Uterus (tissue), 4 donors: ENCODE results near the gene ACTL8. TPM values are rescaled to one million over a fixed set of nuclear protein-coding genes. Genes with fewer than 3 reads are reported as not detected.

Experiments
- DNase-seq, 2 donors: peaks; one replicate each; pipeline ENCODE4 v3.0.0-alpha.2; 2019 to 2020
- H3K27ac ChIP-seq, 2 donors: fragments of 200-600 bp; sonication (generic); 1 replicate in 1 of 2; 2 replicates in 1 of 2; pipeline ENCODE4 v1.5.1; 2016 to 2018
- H3K27me3 ChIP-seq, 2 donors: fragments of 200-600 bp; sonication (generic); one replicate each; pipeline ENCODE4 v1.5.1; 2018 to 2019; ENCODE audit warnings: control low read depth in 1 of 2
- H3K36me3 ChIP-seq, 2 donors: fragments of 200-600 bp; sonication (generic); one replicate each; pipeline ENCODE4 v1.5.1; 2019; ENCODE audit warnings: control low read depth in 1 of 2
- H3K4me1 ChIP-seq, 2 donors: fragments of 200-600 bp; sonication (generic); one replicate each; pipeline ENCODE4 v1.5.1; 2018 to 2019; ENCODE audit warnings: control low read depth in 1 of 2
- H3K4me3 ChIP-seq, 2 donors: fragments of 200-600 bp; sonication (generic); 1 replicate in 1 of 2; 2 replicates in 1 of 2; pipeline ENCODE4 v1.5.1; 2018 to 2019; ENCODE audit warnings: mild to moderate bottlenecking in 1 of 2
- H3K9me3 ChIP-seq, 2 donors: fragments of 200-600 bp; sonication (generic); one replicate each; pipeline ENCODE4 v1.5.1; 2019; ENCODE audit warnings: control low read depth in 1 of 2
- POLR2A ChIP-seq, 2 donors: fragments of 450-650 bp; IDR thresholded peaks; one replicate each; pipeline ENCODE4 v1.6.1; 2016; ENCODE audit warnings: antibody characterized with exemption in 2 of 2, mild to moderate bottlenecking in 1 of 2, moderate library complexity in 1 of 2
- intact Hi-C: fragments of 100-400 bp; cut with DNase I; formaldehyde crosslinking; loops from one replicate; pipeline ENCODE4 v1.15.1; 2023; ENCODE audit warnings: low total_unique reads
- total RNA-seq, 4 donors: library from RNA; depleted of rRNA in 3 of 4; stranded (reverse); fragments of >200 nt in 3 of 4; gene quantifications; one replicate each; pipeline versions ENCODE4 v1.1.0 to v1.2.4, GENCODE V29; 2014 to 2023
- TF ChIP-seq, protein P1 (sequence below), 4 experiments: fragments of 200-600 bp in 2 of 4; fragments of 450-650 bp in 2 of 4; sonication (generic) in 2 of 4; IDR thresholded peaks; one replicate each; pipeline ENCODE4 v1.5.1; 2016 to 2019; ENCODE audit warnings: antibody characterized with exemption in 4 of 4, mild to moderate bottlenecking in 2 of 4, moderate library complexity in 1 of 4
- donor health status: DM: yes; HTN: yes; CAD: no.

ACTL8 gene
- total RNA-seq, 4 donors from 2014 or later, result not detected

GRCh38 chr1:17833661-17834501, 78.7 kb downstream of the ACTL8 start:
- TF ChIP-seq POLR2A (IDR thresholded peaks at IDR 0.05), result no peak
- TF ChIP-seq, protein P1, sequence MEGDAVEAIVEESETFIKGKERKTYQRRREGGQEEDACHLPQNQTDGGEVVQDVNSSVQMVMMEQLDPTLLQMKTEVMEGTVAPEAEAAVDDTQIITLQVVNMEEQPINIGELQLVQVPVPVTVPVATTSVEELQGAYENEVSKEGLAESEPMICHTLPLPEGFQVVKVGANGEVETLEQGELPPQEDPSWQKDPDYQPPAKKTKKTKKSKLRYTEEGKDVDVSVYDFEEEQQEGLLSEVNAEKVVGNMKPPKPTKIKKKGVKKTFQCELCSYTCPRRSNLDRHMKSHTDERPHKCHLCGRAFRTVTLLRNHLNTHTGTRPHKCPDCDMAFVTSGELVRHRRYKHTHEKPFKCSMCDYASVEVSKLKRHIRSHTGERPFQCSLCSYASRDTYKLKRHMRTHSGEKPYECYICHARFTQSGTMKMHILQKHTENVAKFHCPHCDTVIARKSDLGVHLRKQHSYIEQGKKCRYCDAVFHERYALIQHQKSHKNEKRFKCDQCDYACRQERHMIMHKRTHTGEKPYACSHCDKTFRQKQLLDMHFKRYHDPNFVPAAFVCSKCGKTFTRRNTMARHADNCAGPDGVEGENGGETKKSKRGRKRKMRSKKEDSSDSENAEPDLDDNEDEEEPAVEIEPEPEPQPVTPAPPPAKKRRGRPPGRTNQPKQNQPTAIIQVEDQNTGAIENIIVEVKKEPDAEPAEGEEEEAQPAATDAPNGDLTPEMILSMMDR (IDR thresholded peaks at IDR 0.05), result no peak
- Histone ChIP-seq H3K9me3 (no peaks in the 10 kb centered on the region), H3K36me3 (no peaks in the 10 kb centered on the region), H3K4me3 (no peak overlapping the region), H3K27ac (no peak overlapping the region), H3K27me3 (no peaks in the 10 kb centered on the region), H3K4me1 (no peaks in the 10 kb centered on the region)
- intact Hi-C loops, result no loop called here
- DNase-seq, result no peak

DNA sequence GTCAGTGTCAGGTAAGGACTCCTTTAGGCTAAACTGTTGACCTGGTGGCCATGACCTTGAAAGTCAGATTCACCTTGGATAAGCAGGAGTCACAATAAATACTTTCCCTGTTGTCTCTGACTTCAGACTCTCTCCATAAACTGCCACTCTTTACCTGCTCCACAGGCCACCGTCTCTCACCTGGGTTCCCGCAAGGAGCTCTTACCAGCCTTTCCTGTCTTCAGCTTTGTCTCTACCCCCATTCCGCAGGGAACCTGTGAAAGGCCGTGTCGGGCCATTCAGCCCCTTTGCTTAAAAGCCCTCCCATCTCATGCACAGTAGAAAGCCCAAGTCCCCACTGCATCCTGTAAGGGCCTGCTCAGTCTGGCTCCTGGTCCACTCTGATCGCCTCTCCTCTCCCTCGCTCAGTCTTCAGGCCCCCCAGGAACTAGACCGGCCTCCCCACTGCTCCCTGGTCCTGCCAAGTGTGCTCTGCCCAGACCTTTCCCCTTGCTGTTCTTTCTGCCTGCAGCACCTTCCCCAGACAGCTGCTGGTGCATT, 79.5 kb downstream of the ACTL8 start:
- no peaks in the 10 kb centered on the region for H3K27me3 ChIP-seq
- H3K36me3 ChIP-seq, result no peaks in the 10 kb centered on the region
- no peaks in the 10 kb centered on the region for H3K9me3 ChIP-seq
- H3K27ac ChIP-seq, result no peak overlapping the region
- no peak overlapping the region for H3K4me3 ChIP-seq
- TF ChIP-seq, protein P1 (IDR thresholded peaks at IDR 0.05), result no peak
- no peak for TF ChIP-seq POLR2A (IDR thresholded peaks at IDR 0.05)
- no peak for DNase-seq
- H3K4me1 ChIP-seq, result no peaks in the 10 kb centered on the region
- intact Hi-C loops, result no loop called here

DNA sequence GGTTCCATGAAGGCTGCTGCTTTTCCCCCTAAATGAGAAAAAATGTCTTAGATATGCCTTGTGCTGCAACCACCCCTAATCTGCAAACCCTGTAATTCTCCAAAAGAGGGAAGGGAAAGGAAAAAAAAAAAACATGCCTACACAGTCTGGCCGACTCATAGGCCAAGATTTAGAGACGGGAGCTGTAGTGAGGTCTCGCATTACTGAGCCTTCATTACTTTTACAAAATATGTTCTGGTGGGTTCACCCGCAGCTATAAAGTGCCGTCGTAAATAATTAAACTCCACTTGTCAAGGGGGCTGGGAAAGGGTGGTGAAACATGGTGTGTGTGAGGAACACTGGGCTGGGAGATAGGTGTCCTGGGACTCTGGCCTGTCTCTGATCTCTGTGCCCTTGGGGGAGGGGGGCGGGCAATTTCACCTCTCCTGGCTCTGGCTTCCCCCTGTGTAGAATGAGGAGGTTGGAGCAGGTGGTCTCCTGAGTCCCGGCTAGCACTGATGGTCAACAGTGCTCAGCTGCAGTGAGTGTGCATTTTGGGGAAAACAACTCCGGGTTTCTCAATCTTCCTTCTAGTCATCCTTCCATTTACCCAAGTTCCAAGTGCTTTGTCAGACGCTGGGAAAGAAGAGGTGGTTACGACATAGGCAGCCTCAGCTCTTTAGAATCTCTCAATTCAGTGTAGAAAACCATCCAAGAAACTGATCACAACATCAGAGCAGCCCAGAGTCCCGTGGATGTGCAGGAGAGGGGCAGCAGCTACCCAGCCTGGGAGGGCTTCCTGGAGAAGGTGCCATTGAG, 82.3 kb downstream of the ACTL8 start:
- Histone ChIP-seq H3K27me3 (no peaks in the 10 kb centered on the region), H3K36me3 (no peaks in the 10 kb centered on the region), H3K9me3 (no peaks in the 10 kb centered on the region), H3K27ac (no peak overlapping the region), H3K4me3 (no peak overlapping the region), H3K4me1 (no peaks in the 10 kb centered on the region)
- intact Hi-C loops, result no loop called here
- TF ChIP-seq, protein P1 (IDR thresholded peaks at IDR 0.05), result no peak
- no peak for TF ChIP-seq POLR2A (IDR thresholded peaks at IDR 0.05)
- no peak for DNase-seq

- no peaks in the 10 kb centered on the region for H3K36me3 ChIP-seq
- no peak for DNase-seq
- intact Hi-C loops, result no loop called here
- H3K9me3 ChIP-seq, result no peaks in the 10 kb centered on the region
- TF ChIP-seq POLR2A (IDR thresholded peaks at IDR 0.05), result no peak
- TF ChIP-seq, protein P1 (IDR thresholded peaks at IDR 0.05), result no peak
- H3K27ac ChIP-seq, result no peak overlapping the region
- H3K4me1 ChIP-seq, result no peaks in the 10 kb centered on the region
- no peaks in the 10 kb centered on the region for H3K27me3 ChIP-seq
- no peak overlapping the region for H3K4me3 ChIP-seq
Measured at GRCh38 chr1:17839641-17840196, 84.6 kb downstream of the ACTL8 start.
